C1 segment of cervical spinal cord (tissue), 14 donors: ENCODE measurements around the gene SMIM11.
"Not testable (repeated sequence)": the region's sequence is repeated elsewhere in the genome, so short reads cannot be mapped to it uniquely, and the experiment has no call there.

Experiments used
- DNase-seq, 14 donors: peaks; one replicate each; lab custom pipeline; 2025; lab: John Stamatoyannopoulos, UW

The SMIM11 gene

GRCh38 chr21:34417448-34418077 lies 42.3 kb downstream of the SMIM11 start:
- not testable (repeated sequence) for DNase-seq

- not testable (repeated sequence) for DNase-seq
These were observed 48.5 kb downstream of the SMIM11 start, which contains the start of gene SMIM34 for GRCh38 chr21:34423805-34424204. Gene SMIM34, minus strand, starts transcription at chr21:34423951. Its CDS starts 112 bp downstream, at chr21:34423839.

- not testable (repeated sequence) for DNase-seq
These were observed 52.0 kb downstream of the SMIM11 start for GRCh38 chr21:34427339-34427738.

- not testable (repeated sequence) for DNase-seq
These were observed 53.1 kb downstream of the SMIM11 start for GRCh38 chr21:34428441-34428840.

GRCh38 chr21:34429710-34430109 lies 54.4 kb downstream of the SMIM11 start:
- not testable (repeated sequence) for DNase-seq
